Measurements from ENCODE around the gene RAB23. TPM values are rescaled to one million over a fixed set of nuclear protein-coding genes. Genes with fewer than 3 reads are reported as not detected.
A peak's percentile ranks its signal among the peaks of the same experiment; 100 is the strongest.

Gene RAB23
- 10 to 100 TPM; 54.4 to 95.3 (median 68.5) TPM for total RNA-seq

DNA sequence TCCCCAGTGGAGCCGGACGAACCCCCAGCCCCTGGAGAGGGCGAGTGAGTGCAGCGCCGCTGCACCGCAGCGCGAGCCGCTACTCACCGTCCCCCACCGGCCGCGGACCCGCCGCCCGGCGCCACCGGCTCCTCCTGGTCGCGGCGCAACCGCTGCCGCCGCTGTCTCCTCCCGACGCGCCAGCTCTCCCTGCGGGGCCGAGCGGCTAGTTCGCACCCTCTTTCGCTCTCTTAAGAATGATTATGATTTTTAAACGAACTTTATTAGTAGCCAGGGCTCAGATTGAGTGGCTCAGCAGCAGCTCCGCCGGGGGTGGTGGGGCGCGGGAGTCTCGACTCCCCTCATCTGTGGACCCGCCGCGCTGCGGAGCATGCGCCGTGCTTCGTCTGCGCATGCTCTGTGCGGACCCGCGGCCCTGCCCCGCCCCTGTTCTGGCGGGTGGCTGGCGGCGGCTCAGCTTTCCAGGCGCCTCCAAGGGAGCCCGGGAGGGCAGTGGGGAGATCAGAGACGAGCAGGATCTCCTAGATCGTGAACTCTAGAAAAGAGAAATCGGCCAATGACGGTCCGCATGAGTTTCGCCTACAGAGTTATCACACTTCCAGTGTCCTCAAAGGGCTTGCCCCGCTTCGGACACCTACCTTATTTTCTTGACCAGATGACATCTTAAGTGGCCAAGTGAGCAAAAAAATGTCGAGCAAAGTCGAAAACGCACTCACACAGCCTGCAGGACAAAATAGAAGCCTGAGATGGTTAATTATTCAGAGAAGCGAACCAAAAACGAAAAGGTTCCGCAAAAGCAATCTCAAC is at the start of gene RAB23:
Gene RAB23, minus strand, starts transcription at position 372 of the 807 bp plus-strand sequence. CDS start 11,927 bp downstream, outside the sequence.
- Histone ChIP-seq H3K27me3 (no peaks in the 10 kb centered on the region), H3K9me3 (no peaks in the 10 kb centered on the region), H3K27ac (peak within 1 kb of the TSS; percentile 94 to 100), H3K36me3 (no peaks in the 10 kb centered on the region), H3K4me3 (peak within 1 kb of the TSS; percentile 73 to 98), H3K4me1 (no peaks in the 10 kb centered on the region)
- TF ChIP-seq POLR2A (IDR thresholded peaks at IDR 0.05), result peak; percentile 93 to 96
- TF ChIP-seq, protein P1, sequence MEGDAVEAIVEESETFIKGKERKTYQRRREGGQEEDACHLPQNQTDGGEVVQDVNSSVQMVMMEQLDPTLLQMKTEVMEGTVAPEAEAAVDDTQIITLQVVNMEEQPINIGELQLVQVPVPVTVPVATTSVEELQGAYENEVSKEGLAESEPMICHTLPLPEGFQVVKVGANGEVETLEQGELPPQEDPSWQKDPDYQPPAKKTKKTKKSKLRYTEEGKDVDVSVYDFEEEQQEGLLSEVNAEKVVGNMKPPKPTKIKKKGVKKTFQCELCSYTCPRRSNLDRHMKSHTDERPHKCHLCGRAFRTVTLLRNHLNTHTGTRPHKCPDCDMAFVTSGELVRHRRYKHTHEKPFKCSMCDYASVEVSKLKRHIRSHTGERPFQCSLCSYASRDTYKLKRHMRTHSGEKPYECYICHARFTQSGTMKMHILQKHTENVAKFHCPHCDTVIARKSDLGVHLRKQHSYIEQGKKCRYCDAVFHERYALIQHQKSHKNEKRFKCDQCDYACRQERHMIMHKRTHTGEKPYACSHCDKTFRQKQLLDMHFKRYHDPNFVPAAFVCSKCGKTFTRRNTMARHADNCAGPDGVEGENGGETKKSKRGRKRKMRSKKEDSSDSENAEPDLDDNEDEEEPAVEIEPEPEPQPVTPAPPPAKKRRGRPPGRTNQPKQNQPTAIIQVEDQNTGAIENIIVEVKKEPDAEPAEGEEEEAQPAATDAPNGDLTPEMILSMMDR (IDR thresholded peaks at IDR 0.05), result peak in 1 of 4 experiments; percentile 30
- DNase-seq, result peak; percentile 81 to 91
- intact Hi-C loops (cut with DNase I; ENCODE audit: low total_unique reads), result no loop called here

DNA sequence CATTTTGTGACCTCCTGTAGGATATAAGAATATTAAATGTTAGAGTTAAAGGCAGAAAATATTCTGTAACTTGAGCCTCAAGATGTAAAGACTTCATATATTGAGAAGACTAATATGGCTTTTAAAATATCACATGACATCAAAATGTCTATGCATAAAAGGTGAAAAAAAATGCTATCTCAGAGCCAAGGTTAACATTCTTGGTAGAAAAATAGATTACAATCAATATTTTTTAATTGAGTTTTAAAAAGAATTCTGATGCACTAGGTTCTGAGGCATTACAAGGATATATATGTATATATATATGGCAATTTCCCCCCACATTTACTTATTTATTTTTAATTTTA is 46.2 kb upstream of the RAB23 start:
- intact Hi-C loops (cut with DNase I; ENCODE audit: low total_unique reads), result no loop called here
- Histone ChIP-seq H3K4me3 (no peak overlapping the region), H3K27ac (peak overlapping the region; percentile 29 to 99), H3K36me3 (no peaks in the 10 kb centered on the region), H3K4me1 (peaks cover 0 to 5% of the 10 kb centered on the region in 2 donors), H3K9me3 (no peaks in the 10 kb centered on the region), H3K27me3 (no peaks in the 10 kb centered on the region)
- no peak for DNase-seq
- TF ChIP-seq POLR2A (IDR thresholded peaks at IDR 0.05), result no peak
- TF ChIP-seq, protein P1 (IDR thresholded peaks at IDR 0.05), result peak in 1 of 4 experiments; percentile 28

DNA sequence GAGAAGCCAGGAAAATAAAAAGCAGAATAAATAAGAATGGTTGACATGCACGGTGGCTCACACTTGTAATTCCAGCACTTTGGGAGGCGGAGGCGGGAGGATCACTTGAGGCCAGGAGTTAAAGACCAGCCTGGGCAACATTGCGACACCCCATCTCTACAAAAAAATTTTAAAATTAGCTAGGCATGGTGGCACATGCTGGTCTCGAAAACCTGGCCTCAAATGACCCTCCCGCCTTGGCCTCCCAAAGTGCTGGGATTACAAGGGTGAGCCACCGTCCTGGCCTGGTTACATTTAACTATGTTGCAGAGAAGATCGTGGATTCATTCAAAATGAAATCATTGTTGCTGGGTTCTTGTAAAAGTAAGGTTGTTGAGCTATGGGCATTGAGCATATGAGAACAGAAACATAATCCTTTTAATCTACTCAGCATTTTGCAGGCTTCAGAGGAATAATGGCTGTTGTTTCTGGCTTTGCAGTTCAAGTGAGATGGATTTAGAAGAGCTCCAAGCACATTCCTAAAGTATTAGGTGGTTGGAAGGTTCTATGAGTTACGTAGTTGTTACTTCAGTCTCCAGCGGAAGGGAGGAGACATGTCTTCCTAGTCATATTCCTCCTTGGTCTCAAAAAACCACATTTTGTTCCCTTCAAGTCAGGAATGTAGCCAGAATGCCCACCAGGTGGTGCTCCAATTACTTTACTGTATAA is 45.6 kb upstream of the RAB23 start:
- TF ChIP-seq, protein P1 (IDR thresholded peaks at IDR 0.05), result peak in 2 of 4 experiments; percentile 23 to 45
- no peak for TF ChIP-seq POLR2A (IDR thresholded peaks at IDR 0.05)
- peak overlapping the region; percentile 29 to 99 for H3K27ac ChIP-seq
- H3K4me3 ChIP-seq, result no peak overlapping the region
- H3K36me3 ChIP-seq, result no peaks in the 10 kb centered on the region
- peaks cover 3 to 5% of the 10 kb centered on the region in 2 donors for H3K4me1 ChIP-seq
- no peaks in the 10 kb centered on the region for H3K27me3 ChIP-seq
- H3K9me3 ChIP-seq, result no peaks in the 10 kb centered on the region
- intact Hi-C loops (cut with DNase I; ENCODE audit: low total_unique reads), result no loop called here
- DNase-seq, result peak in 1 of 2 donors; percentile 63

GRCh38 chr6:57265755-57266221 is 43.7 kb upstream of the RAB23 start:
- H3K27me3 ChIP-seq, result no peaks in the 10 kb centered on the region
- no peaks in the 10 kb centered on the region for H3K36me3 ChIP-seq
- no peak for DNase-seq
- no peaks in the 10 kb centered on the region for H3K9me3 ChIP-seq
- H3K4me3 ChIP-seq, result no peak overlapping the region
- peak overlapping the region; percentile 26 to 99 for H3K27ac ChIP-seq
- peaks cover 3 to 5% of the 10 kb centered on the region in 2 donors for H3K4me1 ChIP-seq
- TF ChIP-seq, protein P1 (IDR thresholded peaks at IDR 0.05), result no peak
- TF ChIP-seq POLR2A (IDR thresholded peaks at IDR 0.05), result no peak
- intact Hi-C loops (cut with DNase I; ENCODE audit: low total_unique reads), result no loop called here

- intact Hi-C loops (cut with DNase I; ENCODE audit: low total_unique reads), result no loop called here
Observed at GRCh38 chr6:57263739-57264138, 41.6 kb upstream of the RAB23 start.

More at GRCh38 chr6:57263739-57264138, 41.6 kb upstream of the RAB23 start:
- H3K9me3 ChIP-seq, result no peaks in the 10 kb centered on the region
- H3K4me1 ChIP-seq, result peaks cover 3 to 5% of the 10 kb centered on the region in 2 donors
- TF ChIP-seq POLR2A (IDR thresholded peaks at IDR 0.05), result no peak
- TF ChIP-seq, protein P1 (IDR thresholded peaks at IDR 0.05), result no peak
- no peak overlapping the region for H3K4me3 ChIP-seq
- H3K27me3 ChIP-seq, result no peaks in the 10 kb centered on the region
- H3K27ac ChIP-seq, result peak overlapping the region; percentile 93 to 99
- no peak for DNase-seq
- H3K36me3 ChIP-seq, result no peaks in the 10 kb centered on the region

All from uterus (tissue), 4 donors.